ENCODE data around the gene KIF5C.

- TF ChIP-seq CTCF (conservative IDR thresholded peaks at IDR 0.05) (no peak), ZFX (IDR thresholded peaks at IDR 0.05) (no peak)
These were observed 5.6 kb downstream of the KIF5C start for GRCh38 chr2:148880636-148881035.

Measured in C4-2B (cell line).